Neutrophil (primary cell): ENCODE measurements around the gene NEK1.
"Not testable (repeated sequence)": the region's sequence is repeated elsewhere in the genome, so short reads cannot be mapped to it uniquely, and the experiment has no call there.

Experiments used
- H3K27ac ChIP-seq: fragments of 200-600 bp; sonication (generic); 2 replicates; pipeline ENCODE4 v1.5.1; 2016; ENCODE audit warnings: mild to moderate bottlenecking, moderate library complexity
- H3K27me3 ChIP-seq: fragments of 200-600 bp; sonication (generic); 2 replicates; pipeline ENCODE4 v1.6.0; 2016; ENCODE audit warnings: mild to moderate bottlenecking
- H3K36me3 ChIP-seq: fragments of 200-600 bp; sonication (generic); 2 replicates; pipeline ENCODE4 v1.5.1; 2017
- H3K4me1 ChIP-seq, 2 experiments: fragments of 200-600 bp in 1 of 2; sonication (generic) in 1 of 2; 1 replicate in 1 of 2; 2 replicates in 1 of 2; pipeline versions ENCODE4 v1.5.1 to v1.6.1; 2013 to 2016; ENCODE audit warnings: low read depth in 1 of 2, low read length in 1 of 2, mild to moderate bottlenecking in 1 of 2, moderate library complexity in 1 of 2; ENCODE audit not compliant: control insufficient read depth in 1 of 2, insufficient read depth in 1 of 2
- H3K4me3 ChIP-seq, 2 experiments: fragments of 200-600 bp in 1 of 2; sonication (generic) in 1 of 2; 1 replicate in 1 of 2; 2 replicates in 1 of 2; pipeline ENCODE4 v1.5.1; 2013 to 2016; ENCODE audit warnings: low read depth in 1 of 2, low read length in 1 of 2, mild to moderate bottlenecking in 1 of 2, moderate library complexity in 1 of 2
- H3K9me3 ChIP-seq: fragments of 200-600 bp; sonication (generic); 2 replicates; pipeline ENCODE4 v1.5.1; 2016
- TF ChIP-seq, protein P1 (sequence below): fragments of 200-600 bp; sonication (generic); IDR thresholded peaks from 2 replicates; pipeline ENCODE4 v1.5.1; 2016; ENCODE audit warnings: antibody characterized with exemption

NEK1 gene

DNA sequence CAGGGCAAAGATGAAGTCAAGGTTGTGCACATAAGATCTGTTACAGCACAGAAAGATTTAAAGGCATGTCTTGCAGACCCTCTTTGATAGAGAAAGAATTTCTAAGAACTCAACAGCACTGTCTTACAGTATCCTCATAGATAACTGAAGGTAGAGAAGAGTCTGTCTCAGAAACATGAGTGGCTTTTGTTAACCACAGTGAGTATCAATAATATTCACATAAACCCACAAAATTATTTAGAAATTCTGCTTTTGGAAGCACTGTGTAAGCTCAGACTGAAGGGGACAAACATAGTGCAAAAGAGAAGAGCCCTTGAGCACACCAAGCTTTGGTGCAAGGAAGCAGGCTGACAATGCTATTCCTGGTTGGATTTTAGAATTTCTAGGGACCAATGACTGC, 175.6 kb downstream of the NEK1 start:
- Histone ChIP-seq H3K36me3 (no peaks in the 10 kb centered on the region), H3K4me3 (no peak overlapping the region), H3K4me1 (no peaks in the 10 kb centered on the region), H3K9me3 (no peaks in the 10 kb centered on the region), H3K27ac (no peak overlapping the region), H3K27me3 (no peaks in the 10 kb centered on the region)
- TF ChIP-seq, protein P1, sequence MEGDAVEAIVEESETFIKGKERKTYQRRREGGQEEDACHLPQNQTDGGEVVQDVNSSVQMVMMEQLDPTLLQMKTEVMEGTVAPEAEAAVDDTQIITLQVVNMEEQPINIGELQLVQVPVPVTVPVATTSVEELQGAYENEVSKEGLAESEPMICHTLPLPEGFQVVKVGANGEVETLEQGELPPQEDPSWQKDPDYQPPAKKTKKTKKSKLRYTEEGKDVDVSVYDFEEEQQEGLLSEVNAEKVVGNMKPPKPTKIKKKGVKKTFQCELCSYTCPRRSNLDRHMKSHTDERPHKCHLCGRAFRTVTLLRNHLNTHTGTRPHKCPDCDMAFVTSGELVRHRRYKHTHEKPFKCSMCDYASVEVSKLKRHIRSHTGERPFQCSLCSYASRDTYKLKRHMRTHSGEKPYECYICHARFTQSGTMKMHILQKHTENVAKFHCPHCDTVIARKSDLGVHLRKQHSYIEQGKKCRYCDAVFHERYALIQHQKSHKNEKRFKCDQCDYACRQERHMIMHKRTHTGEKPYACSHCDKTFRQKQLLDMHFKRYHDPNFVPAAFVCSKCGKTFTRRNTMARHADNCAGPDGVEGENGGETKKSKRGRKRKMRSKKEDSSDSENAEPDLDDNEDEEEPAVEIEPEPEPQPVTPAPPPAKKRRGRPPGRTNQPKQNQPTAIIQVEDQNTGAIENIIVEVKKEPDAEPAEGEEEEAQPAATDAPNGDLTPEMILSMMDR, result no peak

DNA sequence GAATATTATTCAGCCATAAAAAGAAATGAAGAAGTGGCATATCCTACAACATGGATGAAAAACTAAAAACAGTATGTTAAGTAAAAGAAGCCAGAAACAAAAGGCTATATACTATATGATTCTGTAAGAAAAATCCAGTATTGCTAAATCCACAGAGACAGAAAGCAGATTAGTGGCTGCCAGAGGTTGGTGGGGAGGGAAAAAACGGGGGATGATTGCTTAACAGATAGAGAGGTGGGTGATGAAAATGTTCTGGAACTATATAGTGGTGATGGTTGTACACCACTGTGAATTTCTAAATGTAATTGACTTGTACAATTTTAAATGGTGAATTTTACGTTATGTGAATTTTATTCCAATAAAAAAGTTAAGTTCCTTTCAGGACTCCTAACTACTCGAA, 184.0 kb downstream of the NEK1 start:
- TF ChIP-seq, protein P1, result no peak
- H3K4me3 ChIP-seq, result no peak overlapping the region
- no peaks in the 10 kb centered on the region for H3K9me3 ChIP-seq
- no peaks in the 10 kb centered on the region for H3K27me3 ChIP-seq
- no peaks in the 10 kb centered on the region for H3K4me1 ChIP-seq
- H3K27ac ChIP-seq, result no peak overlapping the region
- H3K36me3 ChIP-seq, result peaks cover 8% of the 10 kb centered on the region

DNA sequence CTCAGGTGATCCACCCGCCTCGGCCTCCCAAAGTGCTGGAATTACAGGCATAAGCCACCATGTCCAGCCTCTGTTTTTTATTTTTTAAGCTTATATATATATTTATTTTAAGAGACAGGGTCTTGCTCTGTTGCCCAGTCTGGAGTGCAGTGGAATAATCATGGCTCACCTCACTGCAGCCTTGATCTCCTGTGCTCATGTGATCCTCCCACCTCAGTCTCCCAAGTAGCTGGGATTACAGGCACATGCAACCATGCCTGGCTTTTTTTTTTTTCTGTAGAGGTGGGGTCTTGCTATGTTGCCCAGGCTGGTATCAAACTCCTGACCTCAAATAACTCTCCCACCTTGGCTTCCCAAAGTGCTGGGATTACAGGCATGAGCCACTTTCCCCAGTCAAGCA, 184.7 kb downstream of the NEK1 start:
- not testable (repeated sequence) for H3K27me3 ChIP-seq, H3K9me3 ChIP-seq, H3K4me3 ChIP-seq, H3K27ac ChIP-seq, H3K4me1 ChIP-seq, H3K36me3 ChIP-seq

DNA sequence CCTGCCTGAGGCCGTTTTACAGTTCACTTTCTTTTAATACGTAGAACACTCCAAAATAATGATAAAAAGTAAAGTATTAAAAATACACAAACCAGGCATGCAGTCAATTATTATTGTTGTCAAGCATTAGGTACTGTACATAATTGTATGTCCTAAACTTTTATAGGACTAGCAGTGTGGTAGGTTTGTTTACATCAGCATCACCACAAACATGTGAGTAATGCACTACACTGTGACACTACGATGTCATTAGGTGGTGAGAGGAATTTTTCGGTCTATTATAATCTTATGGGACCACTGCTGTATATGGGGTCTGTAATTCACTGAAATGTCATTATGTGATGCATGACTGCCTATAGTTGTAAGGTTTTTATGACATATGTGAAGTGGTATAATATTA, 192.1 kb downstream of the NEK1 start:
- no peak overlapping the region for H3K4me3 ChIP-seq

DNA sequence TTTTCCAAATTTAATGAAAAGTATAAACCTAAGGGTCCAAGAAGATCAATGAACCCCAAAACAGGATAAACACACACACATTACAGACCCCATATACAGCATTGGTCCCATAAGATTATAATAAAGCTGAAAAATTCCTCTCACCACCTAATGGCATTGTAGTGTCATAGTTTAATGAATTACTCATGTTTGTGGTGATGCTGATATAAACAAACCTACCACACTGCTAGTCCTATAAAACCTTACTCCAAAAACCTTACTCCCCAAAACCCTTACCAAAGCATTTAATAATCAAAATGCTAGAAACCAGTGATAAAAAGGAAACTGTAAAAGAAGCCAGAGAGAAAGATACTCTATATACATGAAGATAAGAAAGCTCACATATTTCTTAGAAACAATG, 193.5 kb downstream of the NEK1 start:
- Histone ChIP-seq H3K36me3 (no peaks in the 10 kb centered on the region), H3K27ac (no peak overlapping the region), H3K4me3 (no peak overlapping the region), H3K9me3 (no peaks in the 10 kb centered on the region), H3K4me1 (no peaks in the 10 kb centered on the region), H3K27me3 (no peaks in the 10 kb centered on the region)
- TF ChIP-seq, protein P1, result no peak

More for the DNA sequence above, 192.1 kb downstream of the NEK1 start:
- H3K36me3 ChIP-seq, result peaks cover 8% of the 10 kb centered on the region
- H3K27me3 ChIP-seq, result no peaks in the 10 kb centered on the region
- TF ChIP-seq, protein P1, result no peak
- no peak overlapping the region for H3K27ac ChIP-seq
- H3K4me1 ChIP-seq, result no peaks in the 10 kb centered on the region
- H3K9me3 ChIP-seq, result no peaks in the 10 kb centered on the region

DNA sequence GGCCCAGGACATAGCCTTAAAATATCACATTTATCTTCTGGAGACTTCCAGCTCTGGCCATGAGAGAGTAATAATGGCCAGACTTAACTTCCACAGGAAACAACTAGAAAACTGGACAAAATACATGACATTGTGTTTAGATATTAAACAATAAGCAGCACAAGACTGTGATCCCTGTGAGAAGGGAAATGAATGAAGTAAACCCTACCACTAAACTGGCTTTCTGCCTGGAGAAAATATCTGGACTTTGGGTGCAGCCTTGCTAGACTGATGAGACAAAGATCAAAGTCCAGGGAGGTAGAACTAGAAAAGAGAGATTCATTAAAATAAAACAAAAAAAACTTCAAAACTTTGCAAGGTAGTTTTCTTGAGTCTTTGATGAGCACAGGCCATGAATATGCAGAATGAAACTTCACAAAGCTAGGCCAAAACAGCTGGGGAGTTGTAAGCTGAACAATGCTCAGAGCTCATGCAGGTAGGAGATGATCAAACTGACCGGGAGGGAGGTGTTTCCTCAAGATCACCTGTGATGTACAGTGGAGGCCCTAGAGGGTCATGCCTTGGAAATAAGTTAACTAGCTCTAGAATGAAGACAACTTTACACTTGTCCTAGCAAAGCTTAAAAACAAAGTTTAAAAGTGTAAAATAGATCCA, 194.6 kb downstream of the NEK1 start:
- Histone ChIP-seq H3K27me3 (no peaks in the 10 kb centered on the region), H3K4me1 (no peaks in the 10 kb centered on the region), H3K36me3 (no peaks in the 10 kb centered on the region), H3K9me3 (no peaks in the 10 kb centered on the region), H3K4me3 (no peak overlapping the region), H3K27ac (no peak overlapping the region)
- TF ChIP-seq, protein P1, result no peak
